ENCODE measurements around the gene RARA.

Gene RARA

DNA sequence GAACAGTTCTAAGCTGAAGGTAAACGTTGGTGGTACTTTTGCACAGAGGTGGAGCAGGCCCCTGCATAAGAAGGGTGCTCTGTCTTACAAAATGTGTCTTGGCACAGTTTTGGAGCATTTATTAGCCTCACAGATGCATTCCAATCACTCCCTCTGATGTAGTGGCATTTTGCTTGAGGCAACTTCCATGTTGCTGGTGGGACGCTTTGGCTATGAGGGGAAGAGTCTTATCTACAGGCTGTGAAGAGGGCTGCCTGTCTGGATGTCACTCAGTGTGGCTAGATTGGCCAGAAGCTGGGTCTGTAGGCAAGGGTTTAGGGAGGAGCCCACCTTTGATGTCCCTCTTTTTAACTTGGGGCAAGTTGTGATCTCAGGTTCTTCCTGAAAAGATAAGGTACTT is 2.6 kb upstream of the RARA start:
- TF ChIP-seq, protein P1, sequence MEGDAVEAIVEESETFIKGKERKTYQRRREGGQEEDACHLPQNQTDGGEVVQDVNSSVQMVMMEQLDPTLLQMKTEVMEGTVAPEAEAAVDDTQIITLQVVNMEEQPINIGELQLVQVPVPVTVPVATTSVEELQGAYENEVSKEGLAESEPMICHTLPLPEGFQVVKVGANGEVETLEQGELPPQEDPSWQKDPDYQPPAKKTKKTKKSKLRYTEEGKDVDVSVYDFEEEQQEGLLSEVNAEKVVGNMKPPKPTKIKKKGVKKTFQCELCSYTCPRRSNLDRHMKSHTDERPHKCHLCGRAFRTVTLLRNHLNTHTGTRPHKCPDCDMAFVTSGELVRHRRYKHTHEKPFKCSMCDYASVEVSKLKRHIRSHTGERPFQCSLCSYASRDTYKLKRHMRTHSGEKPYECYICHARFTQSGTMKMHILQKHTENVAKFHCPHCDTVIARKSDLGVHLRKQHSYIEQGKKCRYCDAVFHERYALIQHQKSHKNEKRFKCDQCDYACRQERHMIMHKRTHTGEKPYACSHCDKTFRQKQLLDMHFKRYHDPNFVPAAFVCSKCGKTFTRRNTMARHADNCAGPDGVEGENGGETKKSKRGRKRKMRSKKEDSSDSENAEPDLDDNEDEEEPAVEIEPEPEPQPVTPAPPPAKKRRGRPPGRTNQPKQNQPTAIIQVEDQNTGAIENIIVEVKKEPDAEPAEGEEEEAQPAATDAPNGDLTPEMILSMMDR (IDR thresholded peaks at IDR 0.05; ENCODE audit: low read depth, low read length, missing control alignments), result no peak
- H3K4me3 ChIP-seq (ENCODE audit: low read depth, low read length), result no peak overlapping the region
- no peak for DNase-seq (ENCODE audit: low read depth)

DNA sequence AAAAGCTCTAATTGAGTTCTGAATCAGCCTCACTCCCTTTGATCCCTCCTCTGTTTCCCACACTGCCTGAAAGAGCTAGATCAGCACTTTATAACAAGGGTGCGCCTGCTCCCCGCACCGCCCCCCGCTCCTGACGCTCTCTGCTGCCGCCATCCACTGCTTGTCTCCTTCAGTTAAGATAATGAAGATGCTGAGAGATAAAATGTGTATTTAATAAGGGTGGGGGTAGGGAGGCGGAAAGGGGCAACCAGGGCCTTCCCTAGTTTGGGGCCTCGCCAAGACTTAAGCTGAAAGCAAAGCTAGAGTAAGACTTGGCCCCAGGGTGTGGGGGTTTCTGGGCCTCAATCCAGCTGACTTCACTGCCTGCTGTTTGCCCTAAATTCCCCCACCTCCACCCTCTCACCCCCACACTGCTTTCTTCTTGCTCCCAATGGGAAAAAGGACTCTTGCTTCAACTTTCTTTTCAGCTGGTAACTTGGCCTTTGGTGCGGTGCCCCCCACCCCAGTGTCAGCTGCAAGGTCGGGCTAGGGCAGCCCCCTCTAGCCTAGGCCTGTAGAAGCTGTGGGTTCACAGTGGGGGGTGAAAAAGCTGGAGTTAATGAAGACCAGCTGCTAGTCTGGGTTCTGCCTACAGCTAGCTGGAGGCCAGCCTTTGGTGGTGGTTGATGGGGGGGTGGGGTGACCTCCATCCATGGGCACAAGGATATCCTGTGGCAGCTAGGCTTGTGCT is 1.8 kb upstream of the RARA start:
- DNase-seq (ENCODE audit: low read depth), result no peak
- no peak overlapping the region for H3K4me3 ChIP-seq (ENCODE audit: low read depth, low read length)
- TF ChIP-seq, protein P1 (IDR thresholded peaks at IDR 0.05; ENCODE audit: low read depth, low read length, missing control alignments), result no peak

DNA sequence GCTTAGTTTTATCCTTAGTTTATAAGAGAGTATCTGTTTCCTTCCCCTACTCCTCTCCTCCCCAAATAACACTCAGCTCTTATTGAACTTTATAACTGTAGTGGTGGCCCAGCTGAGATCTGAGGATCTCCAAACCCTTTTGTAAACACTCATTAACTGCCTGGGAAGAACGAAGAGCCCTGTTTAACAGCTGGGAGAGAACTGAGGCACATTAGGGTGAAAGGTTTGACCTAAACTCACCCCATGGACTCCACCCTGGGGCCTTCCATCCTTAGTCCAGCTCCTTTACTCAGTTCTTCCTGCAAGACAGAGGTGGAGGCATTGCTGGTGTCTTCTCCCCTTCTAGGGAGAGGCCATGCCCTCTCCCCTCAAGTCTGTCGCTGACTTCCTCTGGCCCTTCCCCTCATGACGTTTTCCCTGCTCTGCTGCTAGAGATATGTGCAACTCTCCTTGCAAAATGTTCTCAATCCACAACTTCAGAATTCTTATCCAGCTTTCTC is 1.2 kb upstream of the RARA start:
- H3K4me3 ChIP-seq (ENCODE audit: low read depth, low read length), result no peak overlapping the region
- DNase-seq (ENCODE audit: low read depth), result no peak
- TF ChIP-seq, protein P1 (IDR thresholded peaks at IDR 0.05; ENCODE audit: low read depth, low read length, missing control alignments), result no peak

DNA sequence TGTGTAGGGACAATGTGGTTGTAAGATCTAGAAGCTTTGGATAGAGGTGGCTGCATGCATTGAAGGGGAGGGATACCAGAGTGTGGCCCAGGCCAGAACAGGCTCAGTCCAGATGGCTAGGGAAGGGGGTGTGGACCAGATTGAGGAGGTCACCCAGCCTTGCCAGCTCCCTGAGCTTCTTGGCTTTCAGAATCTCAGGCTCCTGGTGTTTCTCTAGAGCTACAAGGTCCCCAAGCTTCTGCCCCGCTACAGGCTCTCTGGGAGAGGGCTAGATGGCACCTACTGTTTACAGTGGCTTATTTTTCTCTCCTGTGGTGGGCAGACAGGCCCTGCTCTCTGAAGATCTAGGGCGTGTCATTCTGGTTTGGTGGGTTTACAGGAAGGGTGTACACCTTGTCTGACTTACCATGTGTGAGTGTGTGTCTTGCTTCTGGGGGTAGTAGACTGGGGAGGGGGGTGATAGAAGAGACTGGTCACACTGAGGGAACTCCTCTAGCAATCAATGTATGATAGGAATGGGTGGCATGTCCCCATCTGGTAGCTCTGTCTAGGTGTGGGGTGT is 1.1 kb downstream of the RARA start:
- no peak overlapping the region for H3K4me3 ChIP-seq (ENCODE audit: low read depth, low read length)
- DNase-seq (ENCODE audit: low read depth), result no peak
- TF ChIP-seq, protein P1 (IDR thresholded peaks at IDR 0.05; ENCODE audit: low read depth, low read length, missing control alignments), result no peak

DNA sequence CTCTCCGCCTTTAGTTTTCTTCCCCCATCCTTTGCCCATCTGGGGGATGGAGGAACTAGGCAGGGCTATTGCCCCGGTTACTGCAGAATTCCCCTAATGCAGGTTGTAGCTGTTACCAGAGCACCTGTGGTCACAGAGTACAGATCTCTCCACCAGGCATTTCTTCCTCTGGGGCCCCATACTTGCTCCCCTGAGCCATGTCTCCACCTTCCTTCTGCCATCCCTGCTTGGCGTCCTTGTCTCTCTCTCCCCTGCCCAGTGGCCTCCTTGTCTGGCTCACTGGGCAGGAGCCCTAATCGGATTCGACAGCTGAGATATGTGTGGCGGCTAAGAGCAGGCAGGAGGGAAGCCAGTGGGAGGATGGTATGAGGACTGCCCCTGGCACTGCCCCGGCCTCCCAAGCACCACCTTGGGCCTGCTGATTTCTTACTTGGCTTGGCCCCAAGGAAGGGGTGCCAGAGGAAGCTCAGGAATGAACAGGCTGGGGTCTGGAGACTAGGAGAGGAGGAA is 2.0 kb downstream of the RARA start:
- TF ChIP-seq, protein P1 (IDR thresholded peaks at IDR 0.05; ENCODE audit: low read depth, low read length, missing control alignments), result no peak
- no peak for DNase-seq (ENCODE audit: low read depth)
- H3K4me3 ChIP-seq (ENCODE audit: low read depth, low read length), result no peak overlapping the region

DNA sequence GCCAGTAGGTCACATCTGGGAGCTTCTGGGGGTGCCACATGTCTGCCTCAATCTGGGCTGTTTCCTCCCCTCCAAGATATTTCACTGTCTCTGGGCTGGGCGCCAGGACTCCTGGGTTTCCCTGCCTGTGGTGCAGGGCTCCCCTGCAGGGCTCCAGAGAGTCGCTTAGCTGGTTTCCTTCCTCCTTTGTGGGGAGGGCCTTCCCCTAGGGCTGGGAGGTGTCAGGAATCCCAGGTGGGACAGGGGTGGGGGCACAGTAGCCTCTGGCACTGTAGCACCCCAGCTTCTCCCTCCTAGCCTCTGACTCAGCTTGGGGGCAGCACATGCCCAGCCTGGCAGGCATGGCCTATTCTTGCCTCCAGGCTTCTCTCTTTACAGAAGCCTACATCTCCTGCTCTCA is 2.6 kb downstream of the RARA start:
- TF ChIP-seq, protein P1 (IDR thresholded peaks at IDR 0.05; ENCODE audit: low read depth, low read length, missing control alignments), result no peak
- H3K4me3 ChIP-seq (ENCODE audit: low read depth, low read length), result no peak overlapping the region
- DNase-seq (ENCODE audit: low read depth), result no peak
